NCI-H526 (cell line): ENCODE measurements around the gene ZGPAT.

ENCODE experiments used
- DNase-seq, 2 experiments: peaks; one replicate each; lab custom pipeline; 2025; lab: John Stamatoyannopoulos, UW

Gene ZGPAT

GRCh38 chr20:63734111-63734945 lies 26.5 kb downstream of the ZGPAT start:
- DNase-seq: no peak

GRCh38 chr20:63734946-63735858 lies 27.4 kb downstream of the ZGPAT start:
- DNase-seq: no peak

GRCh38 chr20:63735859-63736718 lies 28.2 kb downstream of the ZGPAT start, which contains the start of gene LIME1:
LIME1 (plus strand) TSS chr20:63736664; CDS start chr20:63737550, 886 bp downstream.
- peak in 1 of 2 experiments; percentile 30 for DNase-seq

- DNase-seq: peak in 1 of 2 experiments; percentile 67
Measured at GRCh38 chr20:63736893-63737694, 29.3 kb downstream of the ZGPAT start.

GRCh38 chr20:63737695-63737944 lies 29.8 kb downstream of the ZGPAT start:
- no peak for DNase-seq

- peak in 1 of 2 experiments; percentile 55 for DNase-seq
Measured at GRCh38 chr20:63737945-63738686, 30.3 kb downstream of the ZGPAT start.

GRCh38 chr20:63738687-63739129 lies 30.9 kb downstream of the ZGPAT start:
- DNase-seq: peak; percentile 49 to 83

GRCh38 chr20:63739130-63740069 lies 31.6 kb downstream of the ZGPAT start, which contains the start of gene SLC2A4RG:
SLC2A4RG (plus strand) TSS chr20:63739776; CDS start chr20:63739913, 137 bp downstream.
- peak; percentile 36 to 95 for DNase-seq

GRCh38 chr20:63740070-63740626 lies 32.3 kb downstream of the ZGPAT start:
- peak in 1 of 2 experiments; percentile 71 for DNase-seq

GRCh38 chr20:63740627-63741353 lies 33.0 kb downstream of the ZGPAT start:
- peak; percentile 76 to 91 for DNase-seq

- no peak for DNase-seq
Measured at GRCh38 chr20:63741354-63741675, 33.5 kb downstream of the ZGPAT start.

GRCh38 chr20:63741676-63742380 lies 34.0 kb downstream of the ZGPAT start:
- no peak for DNase-seq

GRCh38 chr20:63742381-63743024 lies 34.7 kb downstream of the ZGPAT start:
- no peak for DNase-seq

GRCh38 chr20:63743210-63743970 lies 35.6 kb downstream of the ZGPAT start:
- no peak for DNase-seq

GRCh38 chr20:63744158-63744557 lies 36.3 kb downstream of the ZGPAT start:
- DNase-seq: no peak
